Kidney (tissue), 14 donors: Measurements from ENCODE around the gene SEC24D. TPM values are rescaled to one million over a fixed set of nuclear protein-coding genes. Genes with fewer than 3 reads are reported as not detected.

ENCODE experiments used
- DNase-seq, 5 donors: peaks; one replicate each; pipeline ENCODE4 v3.0.0-alpha.2; 2013 to 2020
- FAIRE-seq: peaks from 2 replicates; lab custom pipeline; 2012; peaks lifted over from hg19 to GRCh38; lab: Jason Lieb, UNC
- H3K27ac ChIP-seq, 2 donors: one replicate each; pipeline ENCODE4 v1.7.0; 2013; ENCODE audit warnings: low read depth in 2 of 2, low read length in 2 of 2, inconsistent platforms in 1 of 2
- H3K27me3 ChIP-seq: one replicate; pipeline ENCODE4 v1.7.1; 2013; ENCODE audit warnings: low read length, inconsistent platforms; ENCODE audit not compliant: control insufficient read depth, insufficient read depth
- H3K36me3 ChIP-seq, 3 donors: one replicate each; pipeline versions ENCODE4 v1.7.0 to v1.7.1; 2013; ENCODE audit warnings: low read length in 3 of 3, control low read depth in 1 of 3, inconsistent platforms in 1 of 3; ENCODE audit not compliant: insufficient read depth in 3 of 3, control insufficient read depth in 2 of 3
- H3K4me1 ChIP-seq, 3 donors: one replicate each; pipeline versions ENCODE4 v1.7.0 to v1.7.1; 2013; ENCODE audit warnings: low read length in 3 of 3, inconsistent platforms in 1 of 3, low read depth in 1 of 3; ENCODE audit not compliant: control insufficient read depth in 2 of 3, insufficient read depth in 2 of 3
- H3K4me3 ChIP-seq, 3 donors: one replicate each; pipeline versions ENCODE4 v1.7.0 to v1.8.1; 2013; ENCODE audit warnings: low read length in 3 of 3, control low read depth in 1 of 3, inconsistent platforms in 1 of 3
- H3K9ac ChIP-seq, 3 donors: one replicate each; pipeline versions ENCODE4 v1.7.0 to v1.7.1; 2013; ENCODE audit warnings: low read length in 3 of 3, control low read depth in 1 of 3, inconsistent platforms in 1 of 3
- H3K9me3 ChIP-seq, 3 donors: one replicate each; pipeline versions ENCODE4 v1.7.0 to v1.7.1; 2013; ENCODE audit warnings: low read length in 3 of 3, control low read depth in 1 of 3, inconsistent platforms in 1 of 3; ENCODE audit not compliant: control insufficient read depth in 2 of 3, insufficient read depth in 1 of 3
- intact Hi-C: fragments of 100-400 bp; cut with DNase I; formaldehyde crosslinking; loops from one replicate; pipeline ENCODE4 v1.11.1; 2022
- polyA plus RNA-seq: library from polyadenylated mRNA; stranded (reverse); fragments of 350-450 nt; fragmentation: Illumina TruSeq; extraction: RNeasy Lipid Tissue Mini Kit (QIAGEN cat#74804); gene quantifications from one replicate; pipeline ENCODE4 v1.2.3, GENCODE V29; 2014; ENCODE audit warnings: low read depth, low replicate concordance; ENCODE audit not compliant: insufficient read depth
- total RNA-seq: library from RNA; stranded (reverse); fragmentation: NEBNext Ultra II Directional; extraction: Animal tissue kit (Norgen Biotek cat#: 25700); gene quantifications from one replicate; pipeline ENCODE4 v1.2.1, GENCODE V29; 2021
- TF ChIP-seq, protein P1 (sequence below): IDR thresholded peaks from 3 replicates; pipeline ENCODE4 v1.5.1; 2012; ENCODE audit warnings: mild to moderate bottlenecking, moderate library complexity, borderline replicate concordance; ENCODE audit not compliant: insufficient read depth; ENCODE audit errors: extremely low read depth
- donor health status: control.
- donor health status: control.
- donor health status: control.
- donor health status: control.
- donor health status: control.
- donor health status: DM: yes; HTN: yes; CAD: no.
- donor health status: Normal renal cell carcinoma (clear cell type).

SEC24D gene
- total and polyA plus RNA-seq, 2 donors from 2014 or later: 5.9 to 45.4 TPM

DNA sequence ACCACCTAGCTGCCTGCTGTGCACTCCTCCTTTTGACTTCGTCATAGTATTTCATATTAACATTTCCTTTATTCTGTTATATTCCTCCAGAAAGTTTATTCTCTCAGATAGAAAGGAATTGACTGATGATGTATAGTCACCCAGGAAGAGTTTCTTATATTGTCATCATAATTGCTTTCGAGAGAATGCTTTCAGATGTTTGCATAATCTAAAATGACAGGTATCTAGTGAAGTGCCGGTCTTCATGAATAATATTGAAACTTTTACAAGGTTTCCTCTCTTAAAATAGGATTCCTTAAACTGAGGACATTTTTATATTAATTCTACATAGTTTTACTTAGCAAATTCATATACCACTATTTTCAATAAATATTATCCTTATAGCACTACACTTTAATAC lies 10.1 kb downstream of the SEC24D start:
- H3K27me3 ChIP-seq: no peaks in the 10 kb centered on the region
- no peak for DNase-seq
- intact Hi-C loops: no loop called here
- TF ChIP-seq, protein P1, sequence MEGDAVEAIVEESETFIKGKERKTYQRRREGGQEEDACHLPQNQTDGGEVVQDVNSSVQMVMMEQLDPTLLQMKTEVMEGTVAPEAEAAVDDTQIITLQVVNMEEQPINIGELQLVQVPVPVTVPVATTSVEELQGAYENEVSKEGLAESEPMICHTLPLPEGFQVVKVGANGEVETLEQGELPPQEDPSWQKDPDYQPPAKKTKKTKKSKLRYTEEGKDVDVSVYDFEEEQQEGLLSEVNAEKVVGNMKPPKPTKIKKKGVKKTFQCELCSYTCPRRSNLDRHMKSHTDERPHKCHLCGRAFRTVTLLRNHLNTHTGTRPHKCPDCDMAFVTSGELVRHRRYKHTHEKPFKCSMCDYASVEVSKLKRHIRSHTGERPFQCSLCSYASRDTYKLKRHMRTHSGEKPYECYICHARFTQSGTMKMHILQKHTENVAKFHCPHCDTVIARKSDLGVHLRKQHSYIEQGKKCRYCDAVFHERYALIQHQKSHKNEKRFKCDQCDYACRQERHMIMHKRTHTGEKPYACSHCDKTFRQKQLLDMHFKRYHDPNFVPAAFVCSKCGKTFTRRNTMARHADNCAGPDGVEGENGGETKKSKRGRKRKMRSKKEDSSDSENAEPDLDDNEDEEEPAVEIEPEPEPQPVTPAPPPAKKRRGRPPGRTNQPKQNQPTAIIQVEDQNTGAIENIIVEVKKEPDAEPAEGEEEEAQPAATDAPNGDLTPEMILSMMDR: no peak
- no peaks in the 10 kb centered on the region for H3K9me3 ChIP-seq
- peaks cover 0 to 4% (median 4%) of the 10 kb centered on the region in 3 donors for H3K4me1 ChIP-seq
- no peak for FAIRE-seq
- no peak overlapping the region for H3K9ac ChIP-seq
- H3K36me3 ChIP-seq: peaks cover 0 to 3% (median 2%) of the 10 kb centered on the region in 3 donors
- no peak overlapping the region for H3K27ac ChIP-seq
- no peak overlapping the region for H3K4me3 ChIP-seq

DNA sequence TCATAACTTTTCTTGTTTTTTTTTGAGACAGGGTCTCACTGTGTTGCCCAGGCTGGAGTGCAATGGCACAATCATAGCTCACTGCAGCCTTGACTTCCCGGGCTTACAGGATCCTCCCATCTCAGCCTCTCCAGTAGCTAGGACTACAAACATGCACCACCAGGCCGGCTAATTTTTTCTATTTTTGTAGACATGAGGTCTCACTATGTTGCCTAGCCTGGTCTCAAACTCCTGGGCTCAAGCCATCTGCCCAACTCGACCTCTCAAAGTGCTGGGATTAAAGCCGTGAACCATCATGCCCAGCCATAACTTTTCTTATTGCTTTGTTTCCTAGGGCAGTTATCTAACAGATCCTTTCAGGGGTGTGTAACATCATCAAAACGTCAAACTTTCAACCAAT lies 11.8 kb downstream of the SEC24D start:
- Histone ChIP-seq H3K36me3 (peaks cover 0 to 3% (median 2%) of the 10 kb centered on the region in 3 donors), H3K27ac (no peak overlapping the region), H3K4me3 (no peak overlapping the region), H3K9me3 (no peaks in the 10 kb centered on the region), H3K9ac (no peak overlapping the region), H3K27me3 (no peaks in the 10 kb centered on the region), H3K4me1 (peaks cover 0 to 4% (median 4%) of the 10 kb centered on the region in 3 donors)
- intact Hi-C loops: no loop called here
- DNase-seq (no peak), FAIRE-seq (no peak)
- TF ChIP-seq, protein P1: no peak

DNA sequence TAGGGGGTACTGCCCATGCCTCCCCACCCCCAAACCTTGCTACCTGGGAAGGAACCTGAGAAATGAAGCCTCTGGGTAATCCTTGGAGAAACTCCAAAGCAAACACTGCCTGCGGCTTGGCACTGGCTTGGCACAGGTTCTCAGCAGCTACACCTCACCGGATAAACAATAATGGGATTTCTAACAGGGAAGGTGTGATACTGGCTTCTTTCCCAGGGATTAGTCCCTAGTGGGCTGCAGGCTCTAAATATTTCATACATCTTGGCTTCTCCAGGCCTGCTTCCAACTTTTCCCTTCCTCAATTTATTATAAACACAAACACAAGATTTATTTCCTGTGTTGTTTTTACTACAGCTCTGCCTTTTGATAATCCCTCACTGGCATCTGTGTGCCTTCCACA lies 12.5 kb downstream of the SEC24D start:
- DNase-seq: peak in 1 of 5 donors; percentile 77

More for the DNA sequence above, 12.5 kb downstream of the SEC24D start:
- TF ChIP-seq, protein P1: no peak
- Histone ChIP-seq H3K36me3 (peaks cover 0 to 3% (median 2%) of the 10 kb centered on the region in 3 donors), H3K4me1 (peaks cover 0 to 4% (median 4%) of the 10 kb centered on the region in 3 donors), H3K9me3 (no peaks in the 10 kb centered on the region), H3K4me3 (no peak overlapping the region), H3K27me3 (no peaks in the 10 kb centered on the region), H3K9ac (no peak overlapping the region), H3K27ac (no peak overlapping the region)
- intact Hi-C loops: no loop called here
- no peak for FAIRE-seq
